SH-SY5Y (cell line): ENCODE data around the gene CDH22.

ENCODE experiments used
- GATA2 ChIP-seq: IDR thresholded peaks from 2 replicates; pipeline ENCODE4 v1.6.1; 2011; ENCODE audit warnings: mild to moderate bottlenecking, low read depth, low read length
- GATA3 ChIP-seq: IDR thresholded peaks from 2 replicates; pipeline ENCODE4 v1.6.1; 2011; ENCODE audit warnings: low read depth, mild to moderate bottlenecking, low read length, moderate library complexity

- TF ChIP-seq GATA2, result no peak
- TF ChIP-seq GATA3, result no peak
Observed at GRCh38 chr20:46229478-46230105, 78.7 kb downstream of the CDH22 start.
